ENCODE measurements around the gene FANCD2. TPM values are rescaled to one million over a fixed set of nuclear protein-coding genes. Genes with fewer than 3 reads are reported as not detected.

FANCD2 gene
- total RNA-seq, 1 experiment from 2014 or later = 69.2 TPM

GRCh38 chr3:10093678-10094077, 67.4 kb downstream of the FANCD2 start:
- Histone ChIP-seq H3K9me3 (ENCODE audit: low read depth, low read length, poor library complexity, severe bottlenecking) (no peaks in the 10 kb centered on the region), H3K27me3 (replicated peaks; ENCODE audit: insufficient read depth, low read depth, low read length, poor library complexity) (no peaks in the 10 kb centered on the region), H3K4me3 (ENCODE audit: low read depth, low read length, poor library complexity, severe bottlenecking) (no peak overlapping the region), H3K36me3 (ENCODE audit: insufficient read depth, low read length, poor library complexity, severe bottlenecking) (peaks cover 39% of the 10 kb centered on the region), H3K4me1 (ENCODE audit: insufficient read depth, low read length, poor library complexity, severe bottlenecking) (no peaks in the 10 kb centered on the region), H3K27ac (ENCODE audit: low read depth, low read length, poor library complexity, severe bottlenecking) (no peak overlapping the region)
- ChIA-PET CTCF (no interaction called here), POLR2A (ENCODE audit: low non-redundant PET) (no interaction called here)
- no peak for DNase-seq (ENCODE audit: low spot score)
- BruUV-seq (replicated peaks) = no TSS peak
- intact Hi-C loops (cut with micrococcal nuclease; ENCODE audit: unreplicated experiment) = no loop called here
- TF ChIP-seq CTCF (conservative IDR thresholded peaks at IDR 0.05; ENCODE audit: low read depth, low read length) (no peak), EZH2 (IDR thresholded peaks at IDR 0.05; ENCODE audit: borderline replicate concordance, low read depth, low read length, poor library complexity, severe bottlenecking) (no peak)

- Histone ChIP-seq H3K27ac (ENCODE audit: low read depth, low read length, poor library complexity, severe bottlenecking) (no peak overlapping the region), H3K36me3 (ENCODE audit: insufficient read depth, low read length, poor library complexity, severe bottlenecking) (peaks cover 23% of the 10 kb centered on the region), H3K4me1 (ENCODE audit: insufficient read depth, low read length, poor library complexity, severe bottlenecking) (no peaks in the 10 kb centered on the region), H3K27me3 (replicated peaks; ENCODE audit: insufficient read depth, low read depth, low read length, poor library complexity) (no peaks in the 10 kb centered on the region), H3K4me3 (ENCODE audit: low read depth, low read length, poor library complexity, severe bottlenecking) (no peak overlapping the region), H3K9me3 (ENCODE audit: low read depth, low read length, poor library complexity, severe bottlenecking) (no peaks in the 10 kb centered on the region)
- no peak for DNase-seq (ENCODE audit: low spot score)
- no peak for TF ChIP-seq EZH2 (IDR thresholded peaks at IDR 0.05; ENCODE audit: borderline replicate concordance, low read depth, low read length, poor library complexity, severe bottlenecking)
- no peak for TF ChIP-seq CTCF (conservative IDR thresholded peaks at IDR 0.05; ENCODE audit: low read depth, low read length)
- CTCF ChIA-PET = no interaction called here
- intact Hi-C loops (cut with micrococcal nuclease; ENCODE audit: unreplicated experiment) = no loop called here
- no TSS peak for BruUV-seq (replicated peaks)
- POLR2A ChIA-PET (ENCODE audit: low non-redundant PET) = no interaction called here
Observed at GRCh38 chr3:10099041-10099440, 72.8 kb downstream of the FANCD2 start.

- H3K27ac ChIP-seq (ENCODE audit: low read depth, low read length, poor library complexity, severe bottlenecking) = no peak overlapping the region
Observed at GRCh38 chr3:10106919-10107318, 80.7 kb downstream of the FANCD2 start.

More at GRCh38 chr3:10106919-10107318, 80.7 kb downstream of the FANCD2 start:
- TF ChIP-seq CTCF (conservative IDR thresholded peaks at IDR 0.05; ENCODE audit: low read depth, low read length) = no peak
- TF ChIP-seq EZH2 (IDR thresholded peaks at IDR 0.05; ENCODE audit: borderline replicate concordance, low read depth, low read length, poor library complexity, severe bottlenecking) = no peak
- POLR2A ChIA-PET (ENCODE audit: low non-redundant PET) = no interaction called here
- BruUV-seq (replicated peaks) = no TSS peak
- no peak overlapping the region for H3K4me3 ChIP-seq (ENCODE audit: low read depth, low read length, poor library complexity, severe bottlenecking)
- intact Hi-C loops (cut with micrococcal nuclease; ENCODE audit: unreplicated experiment) = no loop called here
- DNase-seq (ENCODE audit: low spot score) = no peak
- CTCF ChIA-PET = no interaction called here
- no peaks in the 10 kb centered on the region for H3K4me1 ChIP-seq (ENCODE audit: insufficient read depth, low read length, poor library complexity, severe bottlenecking)
- H3K36me3 ChIP-seq (ENCODE audit: insufficient read depth, low read length, poor library complexity, severe bottlenecking) = no peaks in the 10 kb centered on the region
- no peaks in the 10 kb centered on the region for H3K27me3 ChIP-seq (replicated peaks; ENCODE audit: insufficient read depth, low read depth, low read length, poor library complexity)
- no peaks in the 10 kb centered on the region for H3K9me3 ChIP-seq (ENCODE audit: low read depth, low read length, poor library complexity, severe bottlenecking)
